IMR-90 (cell line): ENCODE data around the gene CD180. TPM values are rescaled to one million over a fixed set of nuclear protein-coding genes. Genes with fewer than 3 reads are reported as not detected.

Experiments
- ATAC-seq: fragments of 200-7000 bp; cut with Tn5 transposase; 2 replicates; pipeline ENCODE4 v1.9.1; 2020; ENCODE audit warnings: low read depth, mild to moderate bottlenecking, moderate library complexity
- BruUV-seq: library from RNA; stranded (reverse); fragments of 400-500 nt; replicated peaks from 2 replicates; lab custom pipeline; 2021; lab: Mats Ljungman, UMichigan
- CTCF ChIA-PET: fragments of 300-600 bp; formaldehyde crosslinking; extraction: SDS; loops from one replicate; lab custom pipeline; 2021; ENCODE audit warnings: antibody characterized with exemption; lab: Yijun Ruan, JAX
- POLR2A ChIA-PET: fragments of 300-600 bp; sonication (Branson Sonifier 250); formaldehyde crosslinking; loops from one replicate; lab custom pipeline; 2022; ENCODE audit warnings: antibody characterized with exemption; ENCODE audit not compliant: unreplicated experiment; lab: Charles Lee
- DNase-seq: peaks from one replicate; pipeline ENCODE4 v3.0.0; 2013
- H2AFZ ChIP-seq: replicated peaks from 2 replicates; pipeline ENCODE3; 2013; ENCODE audit warnings: low read length, mild to moderate bottlenecking; ENCODE audit not compliant: poor library complexity
- H2AK5ac ChIP-seq: 2 replicates; pipeline ENCODE4 v1.6.1; 2013; ENCODE audit warnings: low read depth, low read length, inconsistent platforms
- H2AK9ac ChIP-seq: replicated peaks from 2 replicates; pipeline ENCODE3; 2013; ENCODE audit warnings: mild to moderate bottlenecking, low read depth, low read length, moderate library complexity; ENCODE audit not compliant: poor library complexity
- H2BK120ac ChIP-seq: 2 replicates; pipeline ENCODE4 v1.6.1; 2013; ENCODE audit warnings: low read depth, low read length, inconsistent platforms
- H2BK15ac ChIP-seq: 3 replicates; pipeline ENCODE4 v1.6.1; 2013; ENCODE audit warnings: low read depth, low read length, inconsistent platforms
- H2BK20ac ChIP-seq: 2 replicates; pipeline ENCODE4 v1.6.1; 2013; ENCODE audit warnings: low read depth, mild to moderate bottlenecking, inconsistent platforms, low read length, moderate library complexity
- H2BK5ac ChIP-seq: 2 replicates; pipeline ENCODE4 v1.6.1; 2013; ENCODE audit warnings: mild to moderate bottlenecking, low read depth, low read length, inconsistent platforms; ENCODE audit not compliant: poor library complexity, severe bottlenecking
- H3K14ac ChIP-seq: replicated peaks from 2 replicates; pipeline ENCODE4 v1.6.1; 2013; ENCODE audit warnings: low read depth, low read length, inconsistent platforms
- H3K18ac ChIP-seq: 2 replicates; pipeline ENCODE4 v1.6.1; 2013; ENCODE audit warnings: low read depth, low read length, control low read depth
- H3K23ac ChIP-seq: 2 replicates; pipeline ENCODE4 v1.6.1; 2013; ENCODE audit warnings: low read depth, low read length, inconsistent platforms
- H3K27ac ChIP-seq: 2 replicates; pipeline ENCODE4 v1.5.1; 2013; ENCODE audit warnings: mild to moderate bottlenecking, control low read depth, low read length; ENCODE audit not compliant: insufficient read depth
- H3K27me3 ChIP-seq: 2 replicates; pipeline ENCODE4 v1.6.1; 2013; ENCODE audit warnings: low read length; ENCODE audit not compliant: control insufficient read depth, insufficient read depth
- H3K36me3 ChIP-seq: 2 replicates; pipeline ENCODE4 v1.6.1; 2013; ENCODE audit warnings: low read length, mixed read lengths; ENCODE audit not compliant: control insufficient read depth, insufficient read depth
- H3K4ac ChIP-seq: 2 replicates; pipeline ENCODE4 v1.6.1; 2013; ENCODE audit warnings: low read depth, low read length, inconsistent platforms
- H3K4me1 ChIP-seq: 2 replicates; pipeline ENCODE4 v1.6.1; 2013; ENCODE audit warnings: low read length, mixed read lengths; ENCODE audit not compliant: control insufficient read depth, insufficient read depth
- H3K4me2 ChIP-seq: 2 replicates; pipeline ENCODE4 v1.6.1; 2013; ENCODE audit warnings: low read depth, mild to moderate bottlenecking, control low read depth, low read length, moderate library complexity
- H3K4me3 ChIP-seq: 2 replicates; pipeline ENCODE4 v1.5.1; 2013; ENCODE audit warnings: low read depth, mild to moderate bottlenecking, control low read depth, low read length, moderate library complexity; ENCODE audit not compliant: insufficient read depth
- H3K56ac ChIP-seq: 2 replicates; pipeline ENCODE4 v1.6.1; 2013; ENCODE audit warnings: low read length, inconsistent platforms; ENCODE audit not compliant: insufficient read depth; ENCODE audit errors: extremely low read depth
- H3K79me1 ChIP-seq, 2 experiments: 2 replicates each; pipeline ENCODE4 v1.6.1; 2013; ENCODE audit warnings: low read length in 2 of 2, inconsistent platforms in 1 of 2, low read depth in 1 of 2
- H3K9ac ChIP-seq: 2 replicates; pipeline ENCODE4 v1.6.1; 2013; ENCODE audit warnings: low read depth, low read length, control low read depth
- H3K9me1 ChIP-seq: 2 replicates; pipeline ENCODE4 v1.6.1; 2013; ENCODE audit warnings: low read length, inconsistent platforms; ENCODE audit not compliant: insufficient read depth
- H3K9me3 ChIP-seq: 2 replicates; pipeline ENCODE4 v1.6.1; 2013; ENCODE audit warnings: low read length; ENCODE audit not compliant: control insufficient read depth, insufficient read depth
- H4K20me1 ChIP-seq: 2 replicates; pipeline ENCODE4 v1.6.1; 2013; ENCODE audit warnings: low read length, inconsistent platforms; ENCODE audit not compliant: insufficient read depth
- H4K5ac ChIP-seq: 2 replicates; pipeline ENCODE4 v1.6.1; 2013; ENCODE audit warnings: mild to moderate bottlenecking, low read depth, low read length, control low read depth
- H4K8ac ChIP-seq, 2 experiments: 2 replicates each; pipeline ENCODE4 v1.6.1; 2013; ENCODE audit warnings: low read depth in 2 of 2, low read length in 2 of 2, control low read depth in 1 of 2, inconsistent platforms in 1 of 2
- H4K91ac ChIP-seq: 2 replicates; pipeline ENCODE4 v1.6.1; 2013; ENCODE audit warnings: low read depth, low read length, inconsistent platforms; ENCODE audit not compliant: insufficient read depth
- BHLHE40 ChIP-seq: fragments of 150-350 bp; IDR thresholded peaks from 2 replicates; pipeline ENCODE4 v1.6.1; 2016; ENCODE audit warnings: mild to moderate bottlenecking, low read depth, low read length
- CHD1 ChIP-seq: IDR thresholded peaks from 2 replicates; pipeline ENCODE4 v1.6.1; 2012; ENCODE audit warnings: low read depth, low read length, improper control_type of control experiment
- FOS ChIP-seq: fragments of 150-350 bp; IDR thresholded peaks from 2 replicates; pipeline ENCODE4 v1.6.1; 2016; ENCODE audit warnings: low read depth, low read length
- MAZ ChIP-seq: IDR thresholded peaks from 2 replicates; pipeline ENCODE4 v1.6.1; 2012; ENCODE audit warnings: low read depth, mild to moderate bottlenecking, low read length, improper control_type of control experiment, moderate library complexity, borderline replicate concordance
- NFE2L2 ChIP-seq: fragments of 150-350 bp; IDR thresholded peaks from 2 replicates; pipeline ENCODE4 v1.6.1; 2016; ENCODE audit warnings: low read depth, mild to moderate bottlenecking, low read length
- RAD21 ChIP-seq: IDR thresholded peaks from 2 replicates; pipeline ENCODE4 v1.6.1; 2012; ENCODE audit warnings: low read length, improper control_type of control experiment
- WGBS, 2 experiments: methylation state at CpG; one replicate each; pipeline versions ENCODE4 v1.1.5 to v1.1.7; 2013; ENCODE audit warnings: missing lambda C conversion rate in 2 of 2; ENCODE audit not compliant: insufficient read length in 1 of 2; ENCODE audit errors: extremely low coverage in 2 of 2; 5-methylcytosine and 5-hydroxymethylcytosine counted together
- dilution Hi-C: fragments of 300-500 bp; cut with HindIII; formaldehyde crosslinking; loops from one replicate; pipeline ENCODE4 v1.14.3; 2018; ENCODE audit warnings: low sequenced_read_pairs; ENCODE audit not compliant: unreplicated experiment
- in situ Hi-C: fragments of 300-500 bp; cut with MboI; formaldehyde crosslinking; loops from 3 replicates; pipeline ENCODE4 v1.14.3; 2019; ENCODE audit warnings: low sequenced_read_pairs, inconsistent platforms, mixed read lengths
- intact Hi-C: fragments of 100-400 bp; cut with micrococcal nuclease; formaldehyde crosslinking; loops from 2 replicates; pipeline ENCODE4 v1.10.0; 2022
- polyA plus RNA-seq, 3 experiments: library from polyadenylated mRNA; depleted of rRNA; stranded (reverse); fragments of >200 nt; gene quantifications; 2 replicates each; pipeline ENCODE4 v1.2.3, GENCODE V29; 2012; ENCODE audit warnings: low replicate concordance in 1 of 3
- total RNA-seq: library from RNA; depleted of rRNA; stranded (reverse); fragments of >200 nt; gene quantifications from 2 replicates; pipeline ENCODE4 v1.2.3, GENCODE V29; 2012
- TF ChIP-seq, protein P1 (sequence below): fragments of 150-350 bp; IDR thresholded peaks from 2 replicates; pipeline ENCODE4 v1.6.1; 2017; ENCODE audit warnings: mild to moderate bottlenecking, antibody characterized with exemption, low read length, low read depth

Gene CD180
- total and polyA plus RNA-seq, 2 of the 4 experiments (the other 2 are of a cell fraction) = not detected

DNA sequence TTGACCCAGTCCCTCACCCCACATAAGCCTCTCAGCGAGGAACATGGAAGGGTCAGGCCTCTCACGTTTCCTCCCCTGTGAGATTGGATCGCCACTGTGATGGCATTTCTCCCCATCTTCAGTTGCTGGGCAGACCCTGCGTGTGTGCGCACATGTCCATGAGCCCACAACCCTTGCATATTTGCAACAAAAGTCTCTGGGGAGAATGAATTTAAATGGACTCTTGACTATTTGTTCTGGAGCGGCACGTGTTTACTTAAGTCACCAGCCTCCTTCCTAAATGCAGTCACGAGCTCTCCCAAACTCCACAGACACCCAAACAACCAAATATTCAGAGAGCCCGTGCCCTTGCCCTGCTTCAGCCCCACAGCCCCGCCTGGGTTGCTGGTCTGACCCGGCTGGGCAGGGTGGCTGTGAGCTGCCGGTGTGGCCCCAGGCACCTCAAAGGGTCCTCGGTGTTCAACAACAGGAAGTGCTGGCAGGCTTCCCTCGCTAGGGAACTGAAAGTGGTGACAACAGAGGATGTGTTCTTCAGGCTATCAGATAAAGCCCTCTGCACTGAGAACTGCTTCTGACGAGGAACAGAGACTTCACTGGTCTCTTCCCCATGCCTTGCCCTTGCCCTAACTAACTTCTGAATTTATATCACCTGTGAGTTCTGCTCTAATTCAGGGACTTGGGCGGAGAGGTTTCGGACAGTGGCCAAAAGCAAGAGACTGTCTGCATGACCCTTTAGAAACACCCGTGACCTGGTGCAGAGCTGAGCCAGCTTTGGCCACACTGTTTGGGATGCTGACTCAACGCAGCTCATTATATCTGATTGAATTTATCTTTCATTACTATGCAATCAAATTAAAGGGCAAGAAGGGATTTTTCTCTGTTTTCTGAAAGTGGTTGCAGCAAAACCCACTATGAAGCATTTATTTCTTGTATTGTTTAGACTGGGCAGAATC is 19.2 kb upstream of the CD180 start:
- 0 out of 2 replicates have a peak overlapping the region, but pooled peaks have one; percentile 3 for H3K14ac ChIP-seq
- H4K8ac ChIP-seq = peak overlapping the region in 1 of 2 experiments; percentile 35; a peak in 1 of 4 replicates
- POLR2A ChIA-PET = no interaction called here
- no peak overlapping the region for H3K4ac ChIP-seq
- H3K4me3 ChIP-seq = no peak overlapping the region
- no peak overlapping the region for H3K9ac ChIP-seq
- H3K9me1 ChIP-seq = 0 out of 2 replicates have a peak, but pooled peaks cover 3% of the 10 kb centered on the region
- DNase-seq (peak; percentile 13), ATAC-seq (peak; percentile 43)
- in situ Hi-C loops = loop anchor here (25.0 kb wide), 1 partner anchor 903 kb away; no protein-coding TSS in a partner anchor
- peaks cover 2% of the 10 kb centered on the region; the same call in 1 of the 2 replicates for H3K4me1 ChIP-seq
- no peak overlapping the region; the same call in 1 of the 2 replicates for H4K5ac ChIP-seq
- no peak overlapping the region for H4K91ac ChIP-seq
- no peak overlapping the region for H2AK5ac ChIP-seq
- no peaks in the 10 kb centered on the region for H3K36me3 ChIP-seq
- H4K20me1 ChIP-seq = no peaks in the 10 kb centered on the region
- no TSS peak for BruUV-seq
- TF ChIP-seq, protein P1, sequence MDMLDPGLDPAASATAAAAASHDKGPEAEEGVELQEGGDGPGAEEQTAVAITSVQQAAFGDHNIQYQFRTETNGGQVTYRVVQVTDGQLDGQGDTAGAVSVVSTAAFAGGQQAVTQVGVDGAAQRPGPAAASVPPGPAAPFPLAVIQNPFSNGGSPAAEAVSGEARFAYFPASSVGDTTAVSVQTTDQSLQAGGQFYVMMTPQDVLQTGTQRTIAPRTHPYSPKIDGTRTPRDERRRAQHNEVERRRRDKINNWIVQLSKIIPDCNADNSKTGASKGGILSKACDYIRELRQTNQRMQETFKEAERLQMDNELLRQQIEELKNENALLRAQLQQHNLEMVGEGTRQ = no peak
- TF ChIP-seq NFE2L2 (no peak), MAZ (no peak), FOS (no peak), CHD1 (no peak), BHLHE40 (no peak), RAD21 (no peak)
- CTCF ChIA-PET = interaction anchor here (0.7 kb wide), 1 partner anchor 104 kb away, joined by 3 read pairs; no protein-coding TSS in a partner anchor
- H3K27ac ChIP-seq = no peak overlapping the region
- H2AK9ac ChIP-seq = no peak overlapping the region
- no peak overlapping the region for H2BK20ac ChIP-seq
- no peak overlapping the region; the same call in 1 of the 2 replicates for H3K4me2 ChIP-seq
- no peak overlapping the region for H3K23ac ChIP-seq
- dilution Hi-C loops = no loop called here
- H2AFZ ChIP-seq = peak overlapping the region; percentile 87
- H3K56ac ChIP-seq = no peak overlapping the region
- H3K18ac ChIP-seq = no peak overlapping the region
- intact Hi-C loops = no loop called here
- no peaks in the 10 kb centered on the region for H3K9me3 ChIP-seq
- H3K79me1 ChIP-seq = no peaks in the 10 kb centered on the region
- WGBS, 2 experiments = 100% methylated on average over 1 of the region's 19 CpGs; no CpG with 5 or more reads in 1 of the 2 experiments
- H2BK120ac ChIP-seq = no peak overlapping the region
- no peak overlapping the region for H2BK15ac ChIP-seq
- H3K27me3 ChIP-seq = no peaks in the 10 kb centered on the region
- H2BK5ac ChIP-seq = no peak overlapping the region
